HPDE6-E6E7 (cell line): ENCODE results near the gene DUSP15.

ENCODE experiments used
- DNase-seq: peaks from one replicate; pipeline ENCODE4 v3.0.0; 2011; ENCODE audit warnings: missing footprints; ENCODE audit errors: extremely low spot score

The DUSP15 gene

DNA sequence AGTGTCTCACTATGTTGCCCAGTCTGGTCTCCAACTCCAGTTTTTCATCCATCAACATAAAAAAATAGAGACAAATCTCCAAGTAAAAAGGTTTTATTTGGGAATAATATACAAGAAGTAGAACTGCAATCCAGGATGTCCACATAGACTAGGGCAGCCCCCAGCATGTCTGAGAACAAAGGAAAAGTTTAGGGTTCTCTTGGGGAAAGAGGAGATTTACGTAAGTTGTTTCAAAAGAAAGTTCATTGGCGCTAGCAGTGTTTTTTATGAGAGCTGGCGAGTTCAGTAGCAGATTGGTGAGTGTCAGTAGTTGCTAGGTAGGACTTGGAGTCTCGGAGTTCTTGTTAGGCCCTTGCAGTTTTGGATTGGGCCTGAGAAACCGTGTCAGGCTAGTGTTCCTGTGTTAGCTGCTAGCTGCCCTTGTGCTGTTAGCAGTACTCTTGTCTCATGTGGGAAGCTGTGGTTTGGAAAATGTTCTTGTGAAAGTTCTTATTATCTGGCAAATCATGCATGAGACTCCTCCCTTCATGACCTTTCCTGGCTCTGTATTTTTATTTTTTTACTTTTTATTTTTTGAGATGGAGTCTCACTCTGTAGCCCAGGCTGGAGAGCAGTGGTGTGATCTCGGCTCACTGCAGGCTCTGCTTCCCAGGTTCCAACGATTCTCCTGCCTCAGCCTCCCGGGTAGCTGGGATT lies 24.8 kb upstream of the DUSP15 start:
- peak; percentile 45 for DNase-seq

- no peak for DNase-seq
Observed at GRCh38 chr20:31890646-31891045, 20.3 kb upstream of the DUSP15 start.

- DNase-seq, result no peak
Observed at GRCh38 chr20:31883829-31884228, 13.5 kb upstream of the DUSP15 start.

DNA sequence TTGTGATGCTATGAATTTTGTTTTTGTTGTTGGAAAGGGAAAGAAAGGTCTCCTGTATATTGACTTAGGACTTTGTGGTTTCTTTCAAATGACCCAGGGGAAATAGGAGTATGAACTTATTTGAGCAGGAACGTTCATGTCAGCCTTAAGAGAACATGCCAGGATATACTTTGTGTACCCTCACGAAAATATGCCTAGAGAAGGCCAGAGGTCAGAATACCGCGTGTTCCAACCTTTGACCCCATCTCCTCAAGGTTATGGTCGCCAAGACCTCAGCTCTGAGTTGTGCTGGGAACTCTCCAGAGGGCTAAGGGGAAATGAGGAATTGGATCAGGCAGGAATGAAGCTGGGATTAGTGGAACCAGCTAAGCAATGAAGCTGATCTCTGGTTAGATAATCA lies 11.6 kb upstream of the DUSP15 start:
- no peak for DNase-seq

GRCh38 chr20:31879143-31879987 lies 9.0 kb upstream of the DUSP15 start:
- DNase-seq, result peak; percentile 100

GRCh38 chr20:31877684-31878083 lies 7.4 kb upstream of the DUSP15 start:
- no peak for DNase-seq

- no peak for DNase-seq
Observed at GRCh38 chr20:31875671-31876070, 5.3 kb upstream of the DUSP15 start.

DNA sequence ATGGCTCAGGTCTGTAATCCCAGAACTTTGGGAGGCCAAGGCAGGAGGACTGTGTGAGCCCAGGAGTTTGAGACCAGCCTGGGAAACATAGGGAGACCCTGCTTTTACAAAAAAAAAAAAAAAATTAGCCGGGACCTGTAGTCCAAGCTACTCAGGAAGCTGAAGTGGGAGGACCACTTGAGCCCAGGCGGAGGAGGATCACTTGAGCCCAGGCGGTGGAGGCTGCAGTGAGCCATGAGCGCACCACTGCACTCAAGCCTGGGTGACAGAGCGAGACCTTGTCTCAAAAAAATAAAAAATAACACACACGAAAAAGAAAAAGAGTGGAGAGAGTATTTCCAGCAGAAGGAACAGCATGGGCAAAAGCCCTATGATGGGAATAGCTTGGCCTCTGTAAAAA lies 2.1 kb upstream of the DUSP15 start:
- no peak for DNase-seq

DNA sequence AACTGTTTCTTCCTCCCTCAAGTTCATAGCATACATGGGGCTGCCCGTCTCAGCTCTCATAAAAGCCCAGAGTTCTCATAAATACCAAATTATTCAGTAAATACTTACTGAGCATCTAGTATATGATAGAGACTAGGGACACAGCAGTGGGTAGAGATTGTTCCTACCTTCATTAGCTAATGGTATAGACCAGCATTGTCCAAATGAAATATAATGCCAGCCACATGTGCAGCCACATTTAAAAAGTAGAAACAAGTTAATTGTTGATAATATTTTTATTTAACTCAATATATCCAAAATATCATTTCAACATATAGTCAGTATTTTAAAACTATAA lies 1.3 kb upstream of the DUSP15 start:
- DNase-seq, result no peak

DNA sequence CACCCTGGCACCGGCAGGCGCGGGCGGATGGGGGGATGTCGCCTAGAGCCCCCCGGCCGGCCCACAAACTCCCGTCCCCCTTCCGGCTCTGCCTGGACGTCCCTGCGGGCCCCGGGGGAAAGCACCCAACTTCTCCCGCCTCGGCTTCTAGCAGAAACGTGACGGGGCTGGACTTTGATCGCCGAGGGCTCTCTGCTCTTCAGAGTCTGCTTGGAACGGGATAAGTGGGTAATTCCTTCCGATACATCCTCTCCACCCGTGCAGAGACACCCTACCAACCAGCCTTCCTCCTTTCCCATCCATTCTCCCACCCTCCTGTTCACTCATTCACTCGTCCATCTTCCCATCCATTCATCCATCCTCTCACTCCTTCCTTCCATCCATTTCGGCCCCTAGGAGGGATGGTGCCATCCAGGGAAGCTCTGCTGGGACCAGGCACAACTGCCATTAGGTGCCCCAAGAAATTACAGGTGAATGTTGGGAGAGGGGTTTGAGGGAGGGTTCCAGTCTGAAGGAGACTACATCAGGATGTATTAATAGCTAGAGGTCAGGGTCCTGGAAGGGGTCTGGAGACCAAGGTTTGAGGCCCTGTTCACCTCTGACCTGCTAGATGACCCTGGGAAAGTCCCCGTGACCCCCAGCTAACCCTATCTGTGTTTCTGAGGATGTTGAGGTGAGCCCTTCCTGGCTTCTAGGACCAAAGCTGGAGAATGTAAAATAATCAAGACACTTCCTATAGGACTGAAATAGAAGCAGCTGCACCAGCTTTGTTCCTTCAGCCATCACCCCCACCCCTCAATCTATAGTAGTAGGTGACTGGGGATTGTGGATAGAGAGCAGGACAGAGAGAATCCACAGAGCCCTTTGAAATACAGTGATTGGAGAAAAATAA lies 645 bp upstream of the DUSP15 start:
- DNase-seq, result no peak

- no peak for DNase-seq
Observed at GRCh38 chr20:31869673-31869941, 720 bp downstream of the DUSP15 start.

DNA sequence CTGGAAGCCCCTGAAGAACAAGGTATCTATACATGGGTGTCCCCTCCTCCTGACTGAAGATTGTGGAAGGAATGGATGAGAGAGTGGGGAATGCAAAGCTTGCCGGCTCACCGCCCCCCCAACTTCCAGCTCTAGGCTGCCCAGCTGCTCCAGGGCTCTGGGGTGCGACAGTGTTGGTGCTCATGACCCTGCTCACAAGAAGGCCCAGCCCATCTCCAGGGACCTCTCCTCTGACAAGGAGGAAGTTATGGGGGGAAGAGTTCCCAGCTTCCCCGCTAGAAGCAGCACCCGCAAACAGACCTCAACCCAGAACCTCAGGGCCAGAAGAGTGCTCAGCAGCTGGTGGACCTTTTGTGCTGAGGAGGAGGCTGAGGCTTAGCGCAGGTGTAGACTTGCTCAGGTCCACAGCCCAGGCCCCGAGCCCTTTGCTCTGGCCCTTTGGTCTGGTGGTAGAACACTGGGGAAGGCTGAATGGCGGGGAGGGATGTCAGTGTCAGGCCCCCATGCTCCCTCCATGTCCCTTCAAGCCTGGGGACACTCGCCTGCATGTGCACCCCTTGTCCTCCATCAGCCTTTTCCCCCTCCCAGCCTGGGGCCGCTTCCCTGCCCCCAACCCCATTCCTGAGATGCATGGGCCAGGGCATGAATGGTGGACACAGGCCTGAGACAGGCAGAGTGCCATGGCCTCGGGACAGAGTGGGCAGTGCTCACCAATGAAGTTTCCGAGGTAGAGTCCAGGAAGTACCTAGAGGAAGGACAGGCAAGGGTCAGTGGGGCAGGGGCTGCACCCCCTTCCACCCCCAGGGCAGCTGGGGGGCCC lies 1.3 kb downstream of the DUSP15 start:
- DNase-seq, result no peak

GRCh38 chr20:31866221-31866620 lies 4.1 kb downstream of the DUSP15 start:
- DNase-seq, result no peak

GRCh38 chr20:31864521-31865400 lies 5.6 kb downstream of the DUSP15 start:
- DNase-seq, result no peak

GRCh38 chr20:31863296-31864085 lies 6.8 kb downstream of the DUSP15 start:
- DNase-seq, result no peak

- no peak for DNase-seq
Observed at GRCh38 chr20:31862506-31862905, 7.8 kb downstream of the DUSP15 start.

- DNase-seq, result no peak
Observed at GRCh38 chr20:31862157-31862470, 8.2 kb downstream of the DUSP15 start.

DNA sequence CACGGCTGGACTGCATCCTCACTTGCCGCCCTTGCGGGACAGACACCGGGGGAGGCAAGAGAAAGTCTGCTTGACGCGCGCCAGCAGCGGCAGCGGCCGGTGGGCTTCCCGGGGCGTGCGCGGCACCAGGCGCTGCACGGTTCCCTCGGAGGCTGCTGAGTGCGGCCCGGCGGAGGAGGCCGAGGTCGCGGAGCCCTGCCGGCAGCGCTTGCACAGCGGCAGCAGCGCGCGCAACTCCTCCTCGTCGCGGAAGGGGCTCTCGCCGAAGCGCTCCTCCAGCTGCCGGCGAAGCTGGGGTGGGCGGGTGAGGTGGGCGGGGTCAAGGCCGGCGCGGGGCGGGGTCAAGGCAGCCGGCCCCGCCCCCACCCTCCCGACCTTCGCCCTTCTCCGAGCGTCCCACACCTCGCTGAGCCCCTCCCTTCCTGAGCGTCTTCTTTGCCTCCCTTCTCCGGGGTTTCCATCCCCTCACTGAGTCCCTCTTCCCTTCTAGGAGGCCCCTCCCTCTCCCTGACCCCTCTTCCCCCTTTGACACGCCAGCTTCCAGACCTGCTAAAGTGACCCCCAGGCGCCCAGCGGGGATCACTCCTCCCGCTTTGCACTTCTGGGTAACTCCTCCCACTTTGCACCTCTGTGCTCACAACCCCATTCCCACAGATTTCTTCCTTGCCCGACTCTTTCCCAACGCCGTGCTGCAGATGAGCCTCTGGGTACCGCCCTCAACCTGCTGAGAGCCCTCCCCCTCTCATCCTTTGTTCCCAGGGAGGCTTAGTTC lies 8.8 kb downstream of the DUSP15 start:
- peak; percentile 76 for DNase-seq

DNA sequence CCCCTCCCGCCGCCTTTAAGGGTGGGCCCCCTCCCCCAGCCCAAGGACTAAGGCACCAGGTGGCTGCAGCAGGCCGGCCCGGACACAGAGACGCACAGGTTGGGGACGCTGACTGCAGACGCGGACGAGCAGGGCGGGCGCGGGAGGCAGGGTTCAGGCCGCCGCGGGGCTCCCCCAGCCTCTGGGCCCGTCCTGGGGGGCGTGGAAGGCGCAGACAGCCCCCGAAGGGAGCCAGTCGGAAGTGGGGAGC lies 9.3 kb downstream of the DUSP15 start:
- no peak for DNase-seq
